Breast epithelium (tissue), 3 donors: ENCODE measurements around the gene FZD10.

ENCODE experiments used
- CTCF ChIP-seq, 3 donors: fragments of 450-650 bp; IDR thresholded peaks; one replicate each; pipeline ENCODE4 v1.5.1; 2016 to 2017; ENCODE audit warnings: antibody characterized with exemption in 3 of 3, mild to moderate bottlenecking in 3 of 3, moderate library complexity in 3 of 3
- POLR2A ChIP-seq: fragments of 450-650 bp; IDR thresholded peaks from one replicate; pipeline ENCODE4 v1.6.1; 2016; ENCODE audit warnings: antibody characterized with exemption, mild to moderate bottlenecking, moderate library complexity

GRCh38 chr12:130143136-130143535 is 19.1 kb upstream of the FZD10 start:
- TF ChIP-seq CTCF (IDR thresholded peaks at IDR 0.05) (no peak), POLR2A (no peak)
